Hematopoietic multipotent progenitor cell treated with erythropoietin and hydrocortisone succinate and interleukin-3 and kit ligand, for 15 days (in vitro differentiated cells): ENCODE data around the gene MINK1.

Source experiments
- DNase-seq: peaks from one replicate; pipeline ENCODE4 v3.0.0-alpha.2; 2015; ENCODE audit warnings: low spot score

Gene MINK1

DNA sequence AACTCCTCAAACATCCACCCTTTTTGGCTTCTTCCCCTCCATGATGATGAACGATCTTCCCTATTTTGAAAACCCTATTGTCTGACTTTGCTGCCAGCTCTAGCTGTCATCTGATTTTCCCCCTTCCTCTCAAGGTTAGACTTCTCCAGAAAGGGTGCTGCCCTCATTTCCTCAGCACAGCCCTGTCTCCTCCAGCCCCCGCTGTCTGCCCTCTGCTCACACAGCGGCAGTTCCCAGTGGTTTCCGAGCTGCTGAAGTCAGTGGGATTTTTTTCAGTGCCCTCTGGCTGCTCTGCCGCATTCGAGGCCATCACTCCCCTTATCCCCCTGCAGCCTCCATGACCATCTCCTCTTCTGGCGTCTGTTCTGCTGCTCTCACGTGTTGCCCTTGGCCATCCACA is 39.6 kb downstream of the MINK1 start:
- DNase-seq: no peak

DNA sequence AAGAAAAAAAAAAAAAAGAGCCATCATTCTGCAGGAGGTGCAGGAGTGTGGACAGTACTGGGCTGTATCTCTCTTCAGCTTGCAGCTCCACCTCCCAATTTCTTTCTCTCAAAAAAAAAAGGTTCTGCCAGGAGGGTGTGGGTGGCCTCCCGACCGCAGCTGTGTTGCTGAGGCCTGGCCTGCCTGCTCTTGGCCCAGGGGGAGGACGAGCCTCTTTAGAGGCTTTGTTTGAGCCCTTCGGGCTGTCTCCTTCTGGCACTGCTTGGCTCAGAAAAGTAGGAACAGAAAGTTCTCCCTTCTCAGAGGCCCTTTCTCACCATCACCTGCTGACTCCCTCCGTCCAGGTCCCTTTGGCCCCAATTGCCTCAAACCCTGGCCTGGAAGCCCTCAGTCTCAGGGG is 43.9 kb downstream of the MINK1 start:
- no peak for DNase-seq

DNA sequence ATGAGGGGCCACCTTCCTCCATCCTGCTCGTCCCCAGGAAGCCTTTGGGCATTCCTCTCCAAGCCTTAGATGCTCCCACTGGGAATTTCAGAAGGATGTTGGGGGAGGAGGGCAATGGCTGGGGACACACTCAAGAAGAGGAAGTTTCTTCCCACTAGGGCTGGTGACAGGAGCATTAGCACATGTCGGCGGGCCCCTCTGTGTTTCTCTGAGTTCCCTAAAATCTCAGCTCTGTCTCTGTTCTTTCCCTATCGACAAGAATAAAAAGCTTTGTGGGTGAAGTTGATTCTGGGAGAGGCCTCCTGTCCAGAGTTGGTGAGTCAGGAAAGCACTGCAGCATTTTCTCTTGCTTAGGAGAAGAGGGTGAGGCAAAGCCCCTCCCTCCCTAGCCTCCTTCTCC is 46.5 kb downstream of the MINK1 start:
- no peak for DNase-seq

DNA sequence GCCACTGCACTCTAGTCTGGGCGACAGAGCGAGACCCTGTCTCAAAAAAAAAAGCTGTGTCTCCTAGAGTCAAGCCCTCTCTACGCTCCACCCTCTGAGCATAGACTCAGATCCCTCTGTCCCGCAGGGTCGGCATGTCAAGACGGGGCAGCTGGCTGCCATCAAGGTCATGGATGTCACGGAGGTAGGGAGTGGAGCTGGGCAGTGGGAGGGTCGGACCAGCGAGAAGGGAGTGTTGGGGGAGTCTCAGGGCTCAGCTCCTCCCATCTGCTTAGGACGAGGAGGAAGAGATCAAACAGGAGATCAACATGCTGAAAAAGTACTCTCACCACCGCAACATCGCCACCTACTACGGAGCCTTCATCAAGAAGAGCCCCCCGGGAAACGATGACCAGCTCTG is 47.7 kb downstream of the MINK1 start:
- no peak for DNase-seq

DNA sequence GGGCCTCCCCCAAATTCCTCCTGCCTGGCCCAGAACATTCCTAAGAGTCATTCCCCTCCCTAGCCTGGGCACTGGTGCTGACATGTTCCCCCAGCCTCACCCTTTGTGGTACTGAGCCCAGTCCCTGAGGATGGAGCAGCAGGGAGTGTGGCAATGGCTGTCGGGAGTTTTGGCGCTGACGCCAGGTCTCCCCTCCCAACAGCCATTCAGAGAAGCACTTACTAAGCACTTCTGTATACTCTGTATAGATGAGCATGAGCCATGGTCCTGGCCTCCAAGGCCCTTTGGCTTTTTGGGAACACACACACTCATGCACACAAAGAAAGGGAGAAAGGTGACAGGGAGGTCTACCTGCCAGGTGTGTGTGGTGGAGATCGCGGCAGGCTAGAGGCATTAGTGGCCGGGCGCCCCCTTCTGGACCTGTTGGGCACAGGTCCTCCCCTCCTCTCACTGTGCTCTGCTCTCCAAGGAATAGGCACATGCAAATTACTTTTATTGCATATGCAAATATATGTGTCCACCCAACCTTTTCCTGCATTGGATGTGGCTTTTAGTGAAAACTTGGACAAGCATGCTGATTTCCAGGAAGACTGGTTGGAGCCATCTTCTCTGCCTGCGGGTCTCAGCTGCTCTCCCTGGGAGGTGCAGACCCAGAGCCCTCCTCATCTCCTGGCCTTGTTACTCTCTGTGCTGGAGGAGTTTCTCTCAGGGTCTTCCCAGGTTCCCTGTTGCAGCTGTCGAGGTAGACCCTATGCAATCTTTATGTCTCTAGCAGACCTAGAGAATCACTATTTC is 48.8 kb downstream of the MINK1 start:
- DNase-seq: peak; percentile 68

DNA sequence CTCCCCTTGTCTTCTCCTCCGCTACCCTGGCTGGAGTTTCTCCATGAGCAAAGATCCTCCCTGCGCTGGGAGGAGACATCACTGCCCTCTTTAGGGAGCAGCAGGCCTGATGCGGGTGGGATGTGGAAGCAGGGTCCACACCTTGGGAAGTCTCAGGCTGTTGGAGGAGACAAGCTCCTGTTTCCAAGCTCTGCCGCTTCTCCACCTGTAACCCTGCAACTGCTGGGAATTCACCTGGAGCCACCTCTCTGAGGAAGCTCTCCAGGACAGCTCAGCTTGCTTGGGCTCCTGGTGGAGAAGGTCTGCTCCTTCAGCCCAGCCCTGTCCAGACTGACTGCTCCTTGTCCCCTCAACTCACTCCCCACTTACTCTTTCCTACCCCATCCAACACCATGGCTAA is 51.3 kb downstream of the MINK1 start:
- DNase-seq: no peak

DNA sequence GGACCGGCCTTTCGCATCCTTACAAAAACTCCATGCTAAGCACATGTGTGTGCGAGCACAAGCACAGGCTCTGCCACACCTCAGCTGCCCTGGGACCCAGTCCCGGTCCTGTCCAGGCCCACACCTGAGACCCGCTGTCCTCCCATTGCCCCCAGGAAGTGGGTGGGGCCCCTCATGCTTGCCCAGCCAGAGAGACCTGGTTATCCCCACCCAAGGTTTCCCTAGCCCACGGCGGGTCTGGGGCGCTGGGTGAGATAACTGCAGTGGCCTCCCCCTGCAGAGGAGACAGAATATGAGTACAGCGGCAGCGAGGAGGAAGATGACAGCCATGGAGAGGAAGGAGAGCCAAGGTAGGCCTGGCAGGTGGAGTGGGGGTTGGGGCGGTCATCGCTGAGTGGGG is 53.7 kb downstream of the MINK1 start:
- DNase-seq: no peak

DNA sequence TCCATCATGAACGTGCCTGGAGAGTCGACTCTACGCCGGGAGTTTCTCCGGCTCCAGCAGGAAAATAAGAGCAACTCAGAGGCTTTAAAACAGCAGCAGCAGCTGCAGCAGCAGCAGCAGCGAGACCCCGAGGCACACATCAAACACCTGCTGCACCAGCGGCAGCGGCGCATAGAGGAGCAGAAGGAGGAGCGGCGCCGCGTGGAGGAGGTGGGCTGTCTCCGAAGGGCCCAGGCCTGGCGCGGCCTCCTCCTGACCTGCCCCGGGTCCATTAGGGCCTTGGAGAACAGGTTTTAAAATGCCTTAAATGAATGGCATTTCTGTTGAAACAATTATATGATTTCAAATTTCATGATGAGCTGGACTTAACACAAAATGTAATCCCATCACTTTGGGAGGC is 54.4 kb downstream of the MINK1 start:
- DNase-seq: no peak

DNA sequence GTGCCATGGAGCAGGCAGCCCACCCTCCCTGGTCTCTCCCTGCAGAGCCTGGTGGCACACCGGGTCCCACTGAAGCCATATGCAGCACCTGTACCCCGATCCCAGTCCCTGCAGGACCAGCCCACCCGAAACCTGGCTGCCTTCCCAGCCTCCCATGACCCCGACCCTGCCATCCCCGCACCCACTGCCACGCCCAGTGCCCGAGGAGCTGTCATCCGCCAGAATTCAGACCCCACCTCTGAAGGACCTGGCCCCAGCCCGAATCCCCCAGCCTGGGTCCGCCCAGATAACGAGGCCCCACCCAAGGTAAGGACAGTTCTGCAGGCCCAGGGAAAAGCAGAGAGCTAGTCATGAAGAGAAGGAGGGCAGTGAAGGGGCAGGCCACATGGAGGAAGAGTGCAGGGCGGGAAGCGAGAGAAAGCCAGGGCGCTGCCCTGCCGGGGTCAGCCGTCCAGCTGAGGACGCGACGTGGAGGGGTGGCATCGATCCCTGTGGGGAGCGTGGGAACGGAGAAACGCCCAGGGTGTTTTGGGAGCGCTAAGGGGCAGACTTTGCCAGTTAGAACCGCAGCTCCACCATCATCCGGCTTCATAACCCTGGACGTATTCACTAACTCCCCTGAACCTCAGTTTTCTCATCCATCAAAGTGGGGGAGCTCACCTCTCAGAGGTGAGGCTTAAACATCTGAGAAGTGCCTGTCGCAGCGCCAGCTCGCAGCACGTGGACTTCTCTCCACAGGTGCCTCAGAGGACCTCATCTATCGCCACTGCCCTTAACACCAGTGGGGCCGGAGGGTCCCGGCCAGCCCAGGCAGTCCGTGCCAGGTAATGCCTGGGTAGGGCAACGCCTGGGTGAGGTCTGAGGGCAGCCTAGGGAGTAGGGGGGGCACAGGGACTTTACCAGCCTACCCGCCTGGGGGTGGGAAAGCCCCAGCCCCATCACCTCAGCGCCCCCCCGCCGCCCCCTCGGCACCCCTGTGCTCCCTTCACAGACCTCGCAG is 58.6 kb downstream of the MINK1 start:
- peak; percentile 72 for DNase-seq

DNA sequence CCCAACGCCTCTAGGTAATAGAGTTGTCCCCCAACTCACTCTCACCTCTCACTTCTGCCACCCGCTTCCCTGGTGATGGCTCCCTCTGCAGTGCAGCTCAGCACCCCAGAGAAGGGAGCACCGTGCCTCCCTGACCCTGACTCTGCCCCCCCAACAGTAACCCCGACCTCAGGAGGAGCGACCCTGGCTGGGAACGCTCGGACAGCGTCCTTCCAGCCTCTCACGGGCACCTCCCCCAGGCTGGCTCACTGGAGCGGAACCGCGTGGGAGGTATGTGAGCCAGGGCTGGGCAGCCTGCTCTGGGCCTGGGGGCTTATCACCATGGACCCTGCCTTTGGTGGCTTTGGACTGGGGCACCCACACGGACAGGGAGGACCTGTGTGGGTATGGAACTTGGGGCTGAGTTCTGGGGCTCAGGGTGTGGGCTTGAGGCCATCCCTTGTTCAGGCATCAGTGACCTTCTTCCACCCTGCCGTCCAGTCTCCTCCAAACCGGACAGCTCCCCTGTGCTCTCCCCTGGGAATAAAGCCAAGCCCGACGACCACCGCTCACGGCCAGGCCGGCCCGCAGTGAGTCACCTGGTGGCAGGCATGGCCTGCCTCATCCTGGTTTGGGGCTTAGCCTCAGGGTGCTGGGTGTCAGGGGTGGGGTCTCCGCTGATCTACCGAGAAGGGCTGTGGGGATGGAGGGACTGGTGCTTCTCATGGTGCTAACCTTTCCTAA is 59.5 kb downstream of the MINK1 start:
- DNase-seq: no peak

DNA sequence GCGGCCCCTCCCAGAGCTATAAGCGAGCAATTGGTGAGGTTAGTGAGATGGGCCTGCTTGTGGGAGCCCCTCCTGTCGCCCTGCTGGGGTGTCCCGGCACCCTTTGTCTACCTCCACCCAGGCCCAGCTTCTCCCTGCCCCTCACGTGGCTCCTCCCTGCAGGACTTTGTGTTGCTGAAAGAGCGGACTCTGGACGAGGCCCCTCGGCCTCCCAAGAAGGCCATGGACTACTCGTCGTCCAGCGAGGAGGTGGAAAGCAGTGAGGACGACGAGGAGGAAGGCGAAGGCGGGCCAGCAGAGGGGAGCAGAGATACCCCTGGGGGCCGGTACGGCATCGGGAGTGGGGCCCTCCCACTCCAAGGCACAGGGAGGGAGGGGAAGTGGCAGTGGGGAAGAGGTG is 60.1 kb downstream of the MINK1 start:
- no peak for DNase-seq

DNA sequence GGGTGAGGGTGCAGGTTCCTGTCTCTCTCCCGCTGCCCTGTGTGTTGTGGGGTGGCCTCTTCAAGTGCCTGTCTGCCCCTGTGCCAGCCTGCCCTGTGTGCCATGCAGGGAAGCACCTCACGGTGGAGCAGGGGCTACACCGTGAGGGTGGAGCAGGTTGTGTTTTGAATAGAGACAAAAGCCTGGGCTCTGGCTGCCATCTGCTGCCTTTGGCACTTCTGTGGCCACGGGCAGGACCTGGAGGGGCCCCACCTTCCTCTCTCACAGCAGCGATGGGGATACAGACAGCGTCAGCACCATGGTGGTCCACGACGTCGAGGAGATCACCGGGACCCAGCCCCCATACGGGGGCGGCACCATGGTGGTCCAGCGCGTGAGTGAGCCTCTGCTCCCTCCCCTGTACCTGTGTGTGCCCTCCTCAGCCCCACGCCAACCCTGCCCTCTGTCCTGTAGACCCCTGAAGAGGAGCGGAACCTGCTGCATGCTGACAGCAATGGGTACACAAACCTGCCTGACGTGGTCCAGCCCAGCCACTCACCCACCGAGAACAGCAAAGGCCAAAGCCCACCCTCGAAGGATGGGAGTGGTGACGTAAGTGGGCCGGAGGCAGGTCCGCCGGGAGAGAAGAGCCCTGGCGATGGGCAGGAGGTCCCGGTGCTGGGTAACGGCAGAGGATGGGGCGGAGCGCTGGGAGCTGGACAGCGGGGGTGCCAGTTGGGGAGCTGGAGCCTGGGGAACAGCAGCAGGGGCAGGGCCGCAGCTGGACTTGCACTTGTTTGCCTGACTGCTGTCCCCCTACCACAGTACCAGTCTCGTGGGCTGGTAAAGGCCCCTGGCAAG is 60.8 kb downstream of the MINK1 start:
- no peak for DNase-seq

DNA sequence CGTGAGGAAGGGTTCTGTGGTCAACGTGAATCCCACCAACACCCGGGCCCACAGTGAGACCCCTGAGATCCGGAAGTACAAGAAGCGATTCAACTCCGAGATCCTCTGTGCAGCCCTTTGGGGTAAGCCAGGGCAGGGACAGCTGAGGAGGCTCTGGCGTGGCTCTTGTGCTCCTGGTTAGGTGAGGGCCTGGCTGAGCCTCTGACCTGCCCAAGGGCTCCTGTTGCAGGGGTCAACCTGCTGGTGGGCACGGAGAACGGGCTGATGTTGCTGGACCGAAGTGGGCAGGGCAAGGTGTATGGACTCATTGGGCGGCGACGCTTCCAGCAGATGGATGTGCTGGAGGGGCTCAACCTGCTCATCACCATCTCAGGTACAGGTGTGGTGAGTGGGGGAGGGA is 62.0 kb downstream of the MINK1 start:
- DNase-seq: no peak

DNA sequence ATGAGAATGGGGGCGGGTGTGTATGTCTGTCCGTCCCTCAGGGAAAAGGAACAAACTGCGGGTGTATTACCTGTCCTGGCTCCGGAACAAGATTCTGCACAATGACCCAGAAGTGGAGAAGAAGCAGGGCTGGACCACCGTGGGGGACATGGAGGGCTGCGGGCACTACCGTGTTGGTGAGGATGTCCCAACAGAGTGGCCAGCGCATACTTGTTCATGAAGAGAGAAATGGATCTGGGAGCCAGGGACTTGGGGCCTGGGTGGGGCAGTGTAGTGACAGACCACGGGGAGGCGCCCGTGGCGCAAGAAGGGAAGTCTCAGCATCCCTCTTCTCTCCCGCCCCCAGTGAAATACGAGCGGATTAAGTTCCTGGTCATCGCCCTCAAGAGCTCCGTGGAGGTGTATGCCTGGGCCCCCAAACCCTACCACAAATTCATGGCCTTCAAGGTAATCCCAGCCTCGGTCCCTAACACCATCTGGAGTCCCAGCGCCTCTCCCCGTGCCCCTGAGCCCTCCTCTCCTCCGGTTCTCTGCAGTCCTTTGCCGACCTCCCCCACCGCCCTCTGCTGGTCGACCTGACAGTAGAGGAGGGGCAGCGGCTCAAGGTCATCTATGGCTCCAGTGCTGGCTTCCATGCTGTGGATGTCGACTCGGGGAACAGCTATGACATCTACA is 62.7 kb downstream of the MINK1 start:
- no peak for DNase-seq

DNA sequence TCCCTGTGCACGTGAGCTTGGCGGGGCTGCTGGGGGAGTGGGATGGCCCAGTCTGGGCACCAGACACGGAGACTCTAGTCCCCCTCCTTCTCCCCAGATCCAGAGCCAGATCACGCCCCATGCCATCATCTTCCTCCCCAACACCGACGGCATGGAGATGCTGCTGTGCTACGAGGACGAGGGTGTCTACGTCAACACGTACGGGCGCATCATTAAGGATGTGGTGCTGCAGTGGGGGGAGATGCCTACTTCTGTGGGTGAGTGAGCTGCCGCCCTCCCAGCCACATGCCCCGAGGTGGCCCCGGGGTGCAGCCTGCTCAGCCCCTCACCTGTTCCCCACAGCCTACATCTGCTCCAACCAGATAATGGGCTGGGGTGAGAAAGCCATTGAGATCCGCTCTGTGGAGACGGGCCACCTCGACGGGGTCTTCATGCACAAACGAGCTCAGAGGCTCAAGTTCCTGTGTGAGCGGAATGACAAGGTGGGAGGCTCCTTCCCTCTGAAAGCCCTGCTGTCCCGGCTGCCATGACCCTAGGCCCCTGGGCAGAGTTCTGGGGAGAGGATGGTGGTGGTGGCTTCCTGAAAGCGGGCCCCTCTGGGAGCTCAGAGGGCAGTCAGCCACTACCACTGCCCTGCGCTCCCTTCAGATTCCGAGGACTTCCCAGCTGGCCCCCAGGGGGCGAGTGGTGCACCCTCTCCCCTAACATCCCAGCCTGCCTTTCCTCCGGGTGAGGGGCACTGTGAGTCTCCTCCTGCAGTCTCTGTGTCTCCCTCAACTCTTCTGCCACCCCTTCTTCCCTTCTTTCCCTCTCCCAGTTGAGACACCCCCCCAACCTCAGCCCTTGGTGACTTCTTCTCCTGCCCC is 63.4 kb downstream of the MINK1 start:
- DNase-seq: no peak

DNA sequence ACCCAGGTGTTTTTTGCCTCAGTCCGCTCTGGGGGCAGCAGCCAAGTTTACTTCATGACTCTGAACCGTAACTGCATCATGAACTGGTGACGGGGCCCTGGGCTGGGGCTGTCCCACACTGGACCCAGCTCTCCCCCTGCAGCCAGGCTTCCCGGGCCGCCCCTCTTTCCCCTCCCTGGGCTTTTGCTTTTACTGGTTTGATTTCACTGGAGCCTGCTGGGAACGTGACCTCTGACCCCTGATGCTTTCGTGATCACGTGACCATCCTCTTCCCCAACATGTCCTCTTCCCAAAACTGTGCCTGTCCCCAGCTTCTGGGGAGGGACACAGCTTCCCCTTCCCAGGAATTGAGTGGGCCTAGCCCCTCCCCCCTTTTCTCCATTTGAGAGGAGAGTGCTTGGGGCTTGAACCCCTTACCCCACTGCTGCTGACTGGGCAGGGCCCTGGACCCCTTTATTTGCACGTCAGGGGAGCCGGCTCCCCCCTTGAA is 64.1 kb downstream of the MINK1 start:
- no peak for DNase-seq

DNA sequence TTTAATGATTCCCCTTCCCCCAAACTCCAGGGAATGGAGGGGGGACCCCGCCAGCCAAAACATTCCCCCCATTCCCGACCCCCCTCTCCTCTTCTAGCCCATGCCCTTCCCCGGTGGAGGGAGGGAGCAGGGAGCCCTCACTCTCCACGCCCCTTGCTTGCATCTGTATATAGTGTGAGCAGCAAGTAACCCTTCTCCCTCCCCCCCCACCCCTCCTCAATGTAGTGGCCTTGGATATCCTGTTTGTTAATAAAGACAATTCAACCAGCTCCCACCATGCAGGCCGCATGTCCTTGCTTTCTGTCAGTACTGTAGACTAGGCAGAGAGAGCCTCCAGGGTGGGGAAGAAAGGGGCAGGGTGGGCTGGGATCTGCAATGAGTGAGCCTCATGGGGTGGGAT is 64.6 kb downstream of the MINK1 start:
- DNase-seq: no peak

DNA sequence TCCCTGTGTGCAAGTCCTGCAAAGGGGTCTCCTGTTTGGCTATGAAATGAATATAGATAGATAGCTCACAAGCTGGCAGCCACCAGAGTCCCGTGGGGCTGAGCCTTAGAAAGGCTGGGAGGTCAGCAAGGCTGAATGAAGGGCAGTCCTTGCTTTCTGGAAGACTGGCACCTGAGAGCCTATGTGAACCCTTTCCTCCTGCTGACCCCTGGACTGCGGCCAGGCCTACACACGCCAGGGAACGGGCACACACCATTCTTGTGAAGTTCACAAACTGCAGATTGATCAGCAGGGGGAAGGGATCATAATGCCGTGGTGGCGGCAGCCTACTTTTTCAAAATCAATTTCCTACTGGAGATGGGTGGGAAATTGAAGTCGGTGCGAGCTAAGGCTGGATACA is 65.2 kb downstream of the MINK1 start:
- no peak for DNase-seq

DNA sequence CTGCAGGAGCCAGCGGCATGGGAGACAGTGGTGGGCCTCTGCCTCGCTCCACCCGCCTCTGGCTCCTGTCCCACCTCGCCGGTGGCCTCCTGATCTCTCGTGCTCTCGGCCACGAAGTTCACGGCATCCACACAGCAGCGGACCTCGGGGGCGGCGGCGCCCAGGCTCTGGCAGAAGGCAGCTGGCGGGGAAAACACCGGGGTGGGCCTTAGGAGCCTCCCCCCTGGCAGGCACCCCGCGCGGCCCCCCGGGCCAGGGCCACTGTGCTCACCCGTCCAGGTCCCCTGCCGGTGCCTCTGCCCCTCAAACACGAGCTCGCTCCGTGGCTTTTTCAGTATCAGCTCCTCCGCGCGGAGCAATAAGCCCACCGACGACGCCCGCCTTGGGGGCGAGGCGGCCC is 65.8 kb downstream of the MINK1 start:
- DNase-seq: no peak
